Nucleus accumbens (tissue), 56 donors: ENCODE results near the gene RRP1.
"Not testable (repeated sequence)": the region's sequence is repeated elsewhere in the genome, so short reads cannot be mapped to it uniquely, and the experiment has no call there.

Experiments
- DNase-seq, 56 donors: peaks; one replicate each; lab custom pipeline; 2025; lab: John Stamatoyannopoulos, UW

The RRP1 gene

DNA sequence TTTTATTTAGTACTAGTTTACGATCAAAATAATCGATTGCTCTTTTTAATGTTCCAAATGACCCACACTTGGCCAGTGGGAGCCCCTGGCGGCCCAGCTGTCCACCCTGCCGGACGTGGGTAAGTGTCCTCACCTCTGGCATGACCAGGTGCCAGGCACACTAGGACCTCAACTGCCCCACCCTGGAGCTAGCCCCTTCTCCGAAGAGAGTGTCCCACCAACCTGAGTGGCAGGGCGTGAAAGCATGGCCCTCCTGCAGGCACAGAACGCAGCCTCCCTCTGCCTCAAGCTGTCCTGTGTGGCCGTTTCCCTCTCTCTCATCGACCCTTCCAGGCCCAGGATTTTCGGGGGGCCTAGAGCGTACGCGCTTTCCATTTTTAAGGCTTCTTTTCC lies 42.8 kb downstream of the RRP1 start:
- no peak for DNase-seq

DNA sequence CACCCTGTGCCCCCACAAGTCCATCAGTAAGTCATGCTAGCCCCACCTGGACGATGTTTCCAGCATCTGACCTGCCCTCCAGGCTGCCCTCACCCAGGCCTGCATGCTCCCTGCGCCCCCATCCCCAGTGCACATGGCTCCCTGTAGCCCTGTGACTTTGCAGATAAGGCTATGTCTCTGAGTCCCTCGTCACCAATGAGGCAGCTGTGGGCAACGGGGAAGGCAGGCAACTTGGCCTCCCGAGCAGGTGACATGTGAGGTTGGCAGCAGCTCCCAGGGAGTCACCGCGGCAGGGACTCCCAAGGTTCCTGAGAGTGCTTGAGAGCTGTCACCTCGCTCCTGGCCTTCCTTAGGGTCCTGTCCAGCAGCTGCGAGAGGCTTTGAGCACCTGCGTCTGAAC lies 43.3 kb downstream of the RRP1 start:
- DNase-seq: no peak

DNA sequence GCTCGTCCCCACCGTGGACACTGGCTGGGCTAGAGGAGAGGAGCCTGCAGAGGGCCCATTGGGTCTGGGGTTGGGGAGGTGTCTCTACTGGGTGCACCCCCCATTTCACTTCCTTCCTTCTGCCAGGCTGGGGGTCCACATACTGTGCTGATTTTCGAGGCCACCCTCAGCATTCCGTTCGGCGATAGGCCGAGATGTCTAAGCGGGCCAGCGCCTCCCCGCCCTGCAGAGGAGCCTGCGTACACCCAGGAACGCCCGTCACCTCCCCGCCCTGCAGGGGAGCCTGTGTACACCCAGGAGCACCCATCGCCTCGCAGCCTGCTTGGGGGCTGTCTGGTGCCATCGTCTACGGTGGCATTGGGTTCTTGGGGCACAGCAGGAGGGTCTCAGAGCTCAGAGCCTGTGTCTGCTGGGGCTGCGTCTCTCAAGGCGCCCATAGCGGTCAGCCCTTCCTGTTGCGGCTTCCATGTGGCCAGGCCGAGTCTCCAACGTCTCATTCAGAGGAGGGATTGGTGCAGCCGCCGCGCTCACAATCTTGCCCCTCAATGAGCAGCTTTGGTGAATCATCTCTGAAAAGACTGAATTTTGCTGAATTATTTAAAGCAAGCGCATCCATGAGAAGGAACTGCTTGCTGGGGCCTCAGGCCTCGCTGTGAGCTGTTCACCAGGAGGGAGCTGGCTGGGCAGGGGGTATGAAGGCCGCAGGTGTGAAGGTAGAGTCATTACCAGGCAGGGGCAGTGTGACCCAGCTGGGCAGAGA lies 44.9 kb downstream of the RRP1 start:
- no peak for DNase-seq

DNA sequence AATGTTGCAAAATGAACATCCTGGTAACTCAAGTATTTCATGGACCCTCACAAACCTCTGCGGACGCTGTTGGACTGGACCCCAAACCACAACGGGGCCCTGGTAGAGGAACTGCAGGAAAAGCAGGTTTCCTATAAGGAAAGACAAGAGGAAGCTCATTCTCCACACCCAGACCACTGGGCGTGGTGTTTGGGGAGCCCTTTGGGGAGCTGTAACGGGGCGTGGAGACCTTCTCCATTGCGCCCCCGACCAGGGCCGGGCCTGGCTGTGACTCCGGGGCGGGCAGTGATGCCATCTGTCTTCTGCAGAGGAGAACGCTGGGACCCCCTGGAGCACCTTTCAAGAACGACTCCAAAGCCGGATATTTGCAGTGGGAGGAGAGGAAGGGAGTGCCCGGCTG lies 45.7 kb downstream of the RRP1 start:
- no peak for DNase-seq

DNA sequence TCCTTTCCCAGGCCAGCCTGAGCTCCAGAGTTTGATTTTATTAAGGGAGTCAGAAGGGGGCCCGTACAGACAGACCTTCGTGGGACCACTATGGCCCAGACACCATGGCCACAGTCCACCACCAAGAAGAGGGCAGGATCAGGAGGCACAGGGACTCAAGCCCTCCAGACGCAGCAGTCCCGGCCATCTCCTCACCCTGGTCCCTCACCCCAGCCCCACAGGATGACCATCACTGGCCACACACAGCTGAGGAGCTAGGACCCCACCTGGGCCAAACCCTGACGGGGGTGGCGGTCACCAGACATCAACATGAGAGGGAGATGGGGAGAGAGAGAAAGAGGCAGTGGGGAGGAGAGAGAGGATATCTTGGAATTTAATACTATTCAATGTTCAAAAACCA lies 46.5 kb downstream of the RRP1 start:
- DNase-seq: no peak

DNA sequence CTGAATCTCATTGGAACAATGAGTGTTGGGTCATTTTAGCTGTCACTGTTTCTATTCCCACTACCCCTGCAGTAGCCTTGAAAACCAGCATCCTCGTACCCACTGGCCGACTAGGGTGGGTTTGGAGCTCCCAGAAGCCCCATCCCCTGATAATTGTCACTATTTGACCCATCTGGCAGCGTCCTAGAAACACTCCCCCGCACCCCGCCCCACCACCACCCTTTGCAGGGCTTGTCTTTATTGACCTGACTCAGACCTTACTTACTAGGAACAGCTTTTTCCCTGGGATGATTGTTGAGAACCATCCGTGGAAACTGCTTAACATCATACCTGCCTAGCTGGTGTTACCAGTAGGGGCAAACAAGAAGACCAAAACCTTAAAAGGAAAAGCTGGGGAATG lies 47.2 kb downstream of the RRP1 start:
- DNase-seq: no peak

DNA sequence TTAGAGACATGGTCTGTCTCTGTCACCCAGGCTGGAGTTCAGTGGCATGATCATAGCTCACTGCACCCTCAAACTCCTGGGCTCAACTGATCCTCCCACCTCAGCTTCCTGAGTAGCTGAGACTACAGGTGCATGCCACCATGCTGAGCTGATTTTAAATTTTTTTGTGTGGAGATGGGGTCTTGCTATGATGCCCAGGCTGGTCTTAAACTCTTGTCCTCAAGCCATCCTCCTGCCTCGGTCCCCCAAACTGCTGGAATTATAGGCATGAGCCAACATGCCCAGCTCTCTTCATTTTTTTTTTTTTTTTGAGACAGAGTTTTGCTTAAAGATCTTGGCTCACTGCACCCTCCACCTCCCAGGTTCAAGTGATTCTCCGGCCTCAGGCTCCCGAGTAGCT lies 50.9 kb downstream of the RRP1 start:
- DNase-seq: no peak

DNA sequence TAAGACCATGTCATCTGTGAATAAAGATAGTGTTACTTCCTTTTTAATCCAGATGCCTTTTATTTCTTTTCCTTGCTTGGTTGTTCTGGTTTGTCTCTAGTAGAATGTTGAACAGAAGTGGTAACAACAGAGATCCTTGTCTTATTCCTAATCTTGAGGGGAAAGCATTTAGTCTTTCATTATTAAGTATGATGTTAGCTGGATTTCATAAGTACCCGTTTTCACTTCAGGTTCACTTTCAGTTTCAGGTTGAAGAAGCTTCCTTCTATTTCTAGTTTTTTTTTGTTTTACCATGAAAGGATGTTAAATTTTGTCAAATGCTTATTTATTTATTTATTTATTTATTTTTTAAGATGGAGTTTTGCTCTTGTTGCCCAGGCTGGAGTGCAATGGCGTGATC lies 53.4 kb downstream of the RRP1 start:
- no peak for DNase-seq

DNA sequence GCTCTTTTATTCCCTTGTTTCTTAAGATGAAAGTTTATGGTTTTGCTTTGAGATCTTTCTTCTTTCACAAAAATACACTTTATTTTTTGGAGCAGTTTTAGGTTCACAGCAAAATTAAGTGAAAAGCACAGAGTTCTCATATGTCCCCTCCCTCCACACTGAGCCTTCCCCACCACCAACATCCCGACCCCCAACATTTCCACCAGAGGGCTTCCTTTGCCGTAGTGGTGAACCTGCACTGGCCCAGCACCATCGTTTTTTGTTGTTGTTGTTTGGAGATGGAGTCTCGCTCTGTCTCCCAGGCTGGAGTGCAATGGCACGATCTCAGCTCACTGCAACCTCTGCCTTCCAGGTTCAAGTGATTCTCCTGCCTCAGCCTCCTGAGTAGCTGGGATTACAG lies 55.5 kb downstream of the RRP1 start:
- not testable (repeated sequence) for DNase-seq

DNA sequence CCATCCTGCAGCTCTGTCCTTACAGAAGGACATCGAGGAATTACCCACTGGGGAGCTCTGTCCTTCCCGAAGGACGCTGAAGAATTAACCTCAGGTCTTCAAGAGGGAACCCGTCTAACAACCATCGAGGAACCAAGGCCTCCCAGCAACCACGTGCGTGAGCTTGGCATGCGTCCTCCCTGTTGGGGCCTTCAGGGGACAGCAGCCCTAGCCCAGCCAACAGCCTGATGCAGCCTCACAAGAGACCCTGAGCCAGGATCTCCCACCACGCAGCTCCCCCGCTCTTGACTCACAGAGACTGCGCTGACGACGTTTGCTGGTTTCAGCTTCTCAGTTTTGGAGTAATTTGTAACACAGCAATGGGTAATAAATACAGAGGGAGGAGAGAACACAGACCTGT lies 56.0 kb downstream of the RRP1 start:
- no peak for DNase-seq

DNA sequence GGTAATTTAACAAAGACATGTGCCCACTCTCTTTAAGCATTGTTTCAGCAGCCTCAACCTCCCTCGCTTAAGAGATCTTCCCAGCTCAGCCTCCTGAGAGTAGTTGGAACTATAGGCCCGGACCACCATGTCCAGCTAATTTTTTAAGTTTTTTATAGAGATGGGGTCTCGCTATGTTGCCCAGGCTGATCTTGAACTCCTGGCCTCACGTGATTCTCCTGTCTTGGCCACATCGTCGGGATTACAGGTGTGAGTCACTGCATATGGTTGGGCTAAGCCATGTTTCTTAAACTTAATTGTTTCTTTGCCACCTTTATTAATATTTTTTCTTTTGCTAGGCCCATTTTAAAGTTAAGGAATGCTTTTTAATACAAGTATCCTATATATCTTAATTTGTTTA lies 57.1 kb downstream of the RRP1 start:
- DNase-seq: no peak

DNA sequence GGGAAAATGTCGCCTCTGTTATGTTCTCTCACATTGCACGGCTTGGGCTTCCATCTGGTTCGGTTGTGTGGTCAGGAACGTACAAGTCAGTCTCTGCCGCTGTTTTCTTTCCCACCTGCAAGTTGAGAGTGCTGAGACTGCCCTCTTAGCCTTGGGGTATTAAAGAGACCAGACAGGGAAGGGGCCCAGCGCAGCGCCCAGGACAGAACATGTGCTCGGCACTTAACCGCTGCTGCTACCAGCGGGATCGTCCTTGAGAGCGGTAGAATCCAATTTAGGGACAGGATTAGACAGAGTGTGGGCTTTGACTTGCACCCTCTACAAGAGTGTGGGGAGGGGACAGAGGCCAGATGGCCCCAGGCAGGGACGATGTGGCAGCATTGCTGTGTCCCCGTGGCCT lies 57.9 kb downstream of the RRP1 start:
- DNase-seq: no peak

DNA sequence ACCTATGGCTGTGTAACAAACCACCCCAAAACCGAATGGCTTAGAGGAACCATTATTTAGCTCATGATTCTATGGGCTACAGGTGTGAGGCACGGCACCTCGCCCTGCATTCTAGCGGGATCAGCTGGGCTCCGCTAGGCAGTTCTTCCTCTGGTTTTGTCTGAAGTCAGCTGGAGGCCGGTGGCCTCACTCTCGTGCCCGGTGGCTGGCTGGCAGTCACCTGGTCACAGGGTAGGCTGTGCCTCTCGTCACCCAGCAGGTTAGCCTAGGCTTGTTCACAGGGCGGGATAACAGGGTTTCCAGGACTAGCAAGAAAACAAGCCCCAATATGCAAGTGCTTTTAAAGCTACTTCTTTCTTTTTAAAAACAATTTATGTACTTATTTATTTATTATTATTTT lies 59.4 kb downstream of the RRP1 start:
- no peak for DNase-seq

DNA sequence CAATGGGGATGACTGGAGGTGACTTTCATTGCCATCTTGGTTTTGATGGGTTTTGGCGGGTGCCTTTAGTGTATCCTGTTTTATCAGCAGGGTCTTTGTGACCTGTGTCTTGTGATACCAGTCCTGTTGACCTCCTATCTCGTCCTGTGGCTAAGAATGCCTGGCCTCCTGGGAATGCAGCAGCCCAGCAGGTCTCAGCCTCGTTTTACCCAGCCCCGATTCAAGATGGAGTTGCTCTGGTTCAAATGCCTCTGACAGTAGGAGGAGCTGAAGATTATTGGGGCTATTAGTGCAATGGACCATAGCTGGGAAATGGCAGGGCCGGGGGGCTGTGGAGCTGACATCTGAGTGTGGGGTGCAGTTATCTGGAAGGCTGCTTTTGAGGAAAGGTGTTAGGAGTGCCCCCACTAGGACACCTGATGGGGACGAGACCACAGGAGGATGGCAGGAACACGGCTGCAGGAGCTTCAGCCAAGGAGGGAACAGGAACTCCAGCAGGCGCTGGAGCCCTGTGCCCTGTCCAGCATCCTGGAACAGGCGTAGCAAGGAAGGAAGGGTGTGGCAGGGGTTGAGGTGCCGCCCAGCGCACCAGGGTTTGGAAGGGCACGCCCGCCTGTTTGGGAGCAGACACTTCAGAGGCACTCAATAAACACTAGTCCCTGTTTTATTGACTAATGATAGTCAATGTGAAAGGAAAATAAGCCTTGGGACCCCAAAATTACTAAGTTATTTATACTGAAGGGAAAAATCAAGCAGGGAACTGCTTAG lies 60.3 kb downstream of the RRP1 start:
- DNase-seq: no peak

DNA sequence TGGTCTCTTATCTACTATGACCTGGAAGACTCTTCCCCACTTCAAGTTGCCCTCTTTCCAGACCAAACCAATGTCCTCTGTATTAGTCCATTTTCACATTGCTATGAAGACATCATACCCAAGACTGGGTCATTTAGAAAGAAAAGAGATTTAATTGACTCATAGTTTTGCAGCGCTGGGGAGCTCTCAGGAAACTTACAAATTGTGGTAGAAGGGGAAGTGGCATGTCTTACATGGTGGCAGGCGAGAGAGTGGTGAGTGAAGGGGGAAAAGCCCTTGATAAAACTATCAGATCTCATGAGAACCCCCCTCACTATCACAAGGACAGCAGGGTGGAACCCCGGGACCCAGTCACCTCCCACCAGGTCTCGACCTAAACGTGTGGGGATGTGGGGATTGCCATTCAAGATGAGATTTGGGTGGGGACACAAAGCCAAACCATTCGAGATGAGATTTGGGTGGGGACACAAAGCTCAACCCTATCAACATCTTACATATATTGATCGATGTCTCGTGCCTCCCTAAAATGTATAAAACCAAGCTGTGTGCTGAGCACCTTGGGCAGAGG lies 61.4 kb downstream of the RRP1 start:
- no peak for DNase-seq

DNA sequence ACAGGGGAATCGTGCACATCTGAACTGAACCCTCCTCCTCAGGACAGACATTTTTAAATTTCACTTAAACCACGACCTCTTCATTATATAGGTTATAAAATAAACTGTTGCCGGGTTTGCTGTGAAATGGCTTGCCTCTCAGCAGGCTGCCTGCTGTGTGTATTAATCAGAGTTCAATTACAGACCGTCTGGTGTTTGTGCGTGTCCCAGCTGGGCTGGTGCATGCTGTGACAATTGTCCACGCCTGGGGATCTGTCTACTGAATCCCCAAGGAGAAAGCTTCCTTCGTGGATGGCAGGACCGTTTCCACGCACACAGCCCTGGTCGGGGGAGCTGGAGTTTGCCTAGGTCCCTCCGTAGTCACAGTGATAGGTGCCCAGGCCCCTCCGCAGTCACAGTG lies 62.2 kb downstream of the RRP1 start:
- DNase-seq: no peak

DNA sequence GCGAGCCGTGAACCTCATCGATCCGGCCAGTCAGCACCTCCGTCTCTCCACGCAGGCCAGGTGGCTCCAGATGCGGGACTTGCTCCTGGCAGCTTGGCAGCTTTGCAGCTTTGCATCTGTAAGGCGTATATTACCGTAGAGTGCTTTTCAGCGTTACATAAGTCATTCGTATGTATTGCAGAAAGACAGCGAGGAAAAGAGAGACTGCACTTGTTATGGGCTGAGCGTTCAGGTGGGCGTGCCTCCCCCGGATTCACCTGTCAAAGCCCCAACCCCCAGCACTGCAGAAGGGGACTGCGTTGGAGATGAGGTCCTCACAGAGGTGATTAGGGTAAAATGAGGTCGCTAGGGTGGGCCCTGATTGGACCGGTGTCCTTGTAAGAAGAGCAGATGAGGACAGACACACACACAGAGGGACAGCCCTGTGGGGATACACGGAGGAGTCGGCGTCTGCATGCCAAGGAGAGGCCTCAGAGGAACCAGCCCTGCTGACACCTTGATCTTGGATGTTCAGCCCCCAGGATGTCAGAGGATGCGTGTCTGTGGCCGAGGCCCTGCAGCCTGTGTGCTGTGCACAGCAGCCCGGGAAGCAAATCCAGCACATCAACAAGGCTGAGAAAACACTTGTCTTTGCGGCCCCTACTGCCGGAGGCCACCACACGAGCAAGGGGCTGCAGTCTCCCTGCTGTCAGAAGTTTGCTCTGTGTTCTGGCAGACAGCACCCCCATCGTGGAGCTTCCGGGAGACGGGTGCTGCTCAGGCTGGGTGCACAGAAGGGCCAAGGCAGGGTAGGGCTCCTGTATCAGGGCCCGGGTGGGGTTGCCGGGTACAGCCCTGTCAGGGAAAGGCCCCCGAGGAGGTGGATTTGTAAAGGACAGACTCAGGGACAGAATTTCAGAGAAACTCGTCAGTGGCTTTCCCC lies 64.7 kb downstream of the RRP1 start:
- peak in 5 of 56 donors; percentile 27 to 44 (median 30) for DNase-seq
